Osteocyte (in vitro differentiated cells): Measurements from ENCODE around the gene PLA2R1. TPM values are rescaled to one million over a fixed set of nuclear protein-coding genes. Genes with fewer than 3 reads are reported as not detected.
A peak's percentile ranks its signal among the peaks of the same experiment; 100 is the strongest.

Experiments
- DNase-seq: peaks from one replicate; pipeline ENCODE4 v3.0.0; 2021; ENCODE audit warnings: mixed read lengths; ENCODE audit not compliant: unreplicated experiment; ENCODE audit errors: extremely low spot score
- H3K27ac Mint-ChIP-seq: one replicate; pipeline ENCODE4 v1.8.0; 2021; ENCODE audit warnings: mild to moderate bottlenecking, mixed read lengths; ENCODE audit not compliant: unreplicated experiment
- H3K27me3 Mint-ChIP-seq: one replicate; pipeline ENCODE4 v1.8.0; 2021; ENCODE audit warnings: mixed read lengths; ENCODE audit not compliant: unreplicated experiment
- H3K36me3 Mint-ChIP-seq: one replicate; pipeline ENCODE4 v1.8.0; 2021; ENCODE audit warnings: mixed read lengths; ENCODE audit not compliant: unreplicated experiment
- H3K4me1 Mint-ChIP-seq: one replicate; pipeline ENCODE4 v1.8.0; 2021; ENCODE audit warnings: mixed read lengths; ENCODE audit not compliant: unreplicated experiment
- H3K4me3 Mint-ChIP-seq: one replicate; pipeline ENCODE4 v1.8.0; 2021; ENCODE audit warnings: mild to moderate bottlenecking, moderate library complexity, mixed read lengths; ENCODE audit not compliant: unreplicated experiment
- H3K9me3 Mint-ChIP-seq: one replicate; pipeline ENCODE4 v1.8.0; 2021; ENCODE audit warnings: mixed read lengths; ENCODE audit not compliant: unreplicated experiment
- total RNA-seq: library from RNA; stranded (reverse); gene quantifications from 2 replicates; pipeline ENCODE4 v1.2.1, GENCODE V29; 2021
- TF ChIP-seq, protein P1 (sequence below): fragments of 200-600 bp; sonication (generic); IDR thresholded peaks from 2 replicates; pipeline ENCODE4 v1.5.0; 2021; ENCODE audit warnings: antibody characterized with exemption, mild to moderate bottlenecking, moderate library complexity

The PLA2R1 gene
- total RNA-seq, 1 donor from 2014 or later: 78.9 TPM

DNA sequence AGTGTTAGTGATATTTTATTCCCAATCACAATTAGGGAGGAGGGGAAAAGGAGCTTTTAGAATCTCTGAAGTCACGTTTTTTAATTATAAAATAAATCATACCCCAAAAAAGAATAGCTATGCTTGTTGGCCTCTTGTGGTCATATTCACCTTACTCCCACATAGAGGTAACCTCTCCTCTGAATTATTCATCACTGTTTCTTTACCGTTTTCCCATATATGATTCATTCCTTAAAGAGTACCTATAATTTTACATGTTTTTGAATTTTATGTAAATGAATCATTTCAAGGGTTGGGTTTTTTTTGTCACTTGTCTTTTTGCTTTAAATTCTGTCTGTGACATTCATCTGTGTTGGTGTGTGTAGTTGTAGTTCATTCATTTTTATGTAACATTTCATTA lies 153.8 kb downstream of the PLA2R1 start:
- peaks cover 6% of the 10 kb centered on the region for H3K4me1 Mint-ChIP-seq
- H3K27ac Mint-ChIP-seq: no peak overlapping the region
- H3K9me3 Mint-ChIP-seq: no peaks in the 10 kb centered on the region
- no peaks in the 10 kb centered on the region for H3K36me3 Mint-ChIP-seq
- TF ChIP-seq, protein P1, sequence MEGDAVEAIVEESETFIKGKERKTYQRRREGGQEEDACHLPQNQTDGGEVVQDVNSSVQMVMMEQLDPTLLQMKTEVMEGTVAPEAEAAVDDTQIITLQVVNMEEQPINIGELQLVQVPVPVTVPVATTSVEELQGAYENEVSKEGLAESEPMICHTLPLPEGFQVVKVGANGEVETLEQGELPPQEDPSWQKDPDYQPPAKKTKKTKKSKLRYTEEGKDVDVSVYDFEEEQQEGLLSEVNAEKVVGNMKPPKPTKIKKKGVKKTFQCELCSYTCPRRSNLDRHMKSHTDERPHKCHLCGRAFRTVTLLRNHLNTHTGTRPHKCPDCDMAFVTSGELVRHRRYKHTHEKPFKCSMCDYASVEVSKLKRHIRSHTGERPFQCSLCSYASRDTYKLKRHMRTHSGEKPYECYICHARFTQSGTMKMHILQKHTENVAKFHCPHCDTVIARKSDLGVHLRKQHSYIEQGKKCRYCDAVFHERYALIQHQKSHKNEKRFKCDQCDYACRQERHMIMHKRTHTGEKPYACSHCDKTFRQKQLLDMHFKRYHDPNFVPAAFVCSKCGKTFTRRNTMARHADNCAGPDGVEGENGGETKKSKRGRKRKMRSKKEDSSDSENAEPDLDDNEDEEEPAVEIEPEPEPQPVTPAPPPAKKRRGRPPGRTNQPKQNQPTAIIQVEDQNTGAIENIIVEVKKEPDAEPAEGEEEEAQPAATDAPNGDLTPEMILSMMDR: no peak
- H3K4me3 Mint-ChIP-seq: no peak overlapping the region
- no peak for DNase-seq
- peaks cover 5% of the 10 kb centered on the region for H3K27me3 Mint-ChIP-seq

DNA sequence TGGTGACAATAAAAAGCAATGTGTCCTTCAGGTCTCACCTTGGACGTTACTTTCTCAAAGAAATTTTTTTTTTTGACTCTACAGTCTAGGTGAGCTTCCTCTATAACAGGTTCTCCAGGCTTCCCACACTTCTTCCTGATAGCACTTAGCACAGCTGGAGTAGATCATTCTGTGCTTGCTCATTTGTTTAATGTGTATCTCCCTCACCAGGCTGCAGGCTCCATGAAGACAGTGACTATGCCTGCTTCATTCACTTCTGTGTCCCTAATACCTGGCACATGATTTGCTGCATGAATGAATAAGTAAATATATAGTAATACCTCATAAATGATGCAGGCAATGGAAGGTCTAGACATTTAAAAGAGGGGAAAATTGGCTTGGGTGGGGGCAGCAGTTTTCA lies 154.5 kb downstream of the PLA2R1 start:
- no peak overlapping the region for H3K27ac Mint-ChIP-seq

DNA sequence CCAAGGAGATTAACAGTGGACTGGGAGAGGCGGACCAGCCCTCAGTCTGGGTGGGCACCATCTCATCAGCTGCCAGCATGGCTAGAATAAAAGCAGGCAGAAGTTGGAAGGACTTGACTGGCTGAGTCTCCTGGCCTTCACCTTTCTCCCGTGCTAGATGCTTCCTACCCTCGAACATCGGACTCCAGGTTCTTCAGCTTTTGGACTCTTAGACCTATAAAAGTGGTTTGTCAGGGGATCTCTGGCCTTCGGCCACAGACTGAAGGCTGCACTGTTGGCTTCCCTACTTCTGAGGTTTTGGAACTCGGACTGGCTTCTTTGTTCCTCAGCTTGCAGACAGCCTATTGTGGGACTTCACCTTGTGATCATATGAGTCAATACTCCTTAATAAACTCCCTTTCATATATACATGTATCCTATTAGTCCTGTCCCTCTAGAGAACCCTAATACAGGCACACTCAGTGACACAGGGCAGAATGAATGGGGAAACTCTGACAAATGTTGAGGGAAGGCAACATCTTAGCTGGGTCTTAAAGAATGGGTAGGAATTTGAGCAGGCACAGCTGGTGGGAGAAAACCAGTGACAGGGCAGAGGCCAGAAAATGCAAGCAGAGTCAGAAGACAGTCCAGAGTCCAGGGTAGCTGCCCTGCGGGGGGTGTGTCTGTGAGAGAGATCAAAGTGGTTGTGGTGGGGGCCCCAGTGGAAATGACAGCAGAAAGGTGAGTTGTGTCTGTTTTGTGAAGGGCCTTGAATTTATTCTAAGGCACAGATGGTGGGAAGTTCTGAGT lies 156.3 kb downstream of the PLA2R1 start:
- TF ChIP-seq, protein P1: no peak
- no peaks in the 10 kb centered on the region for H3K36me3 Mint-ChIP-seq
- no peak overlapping the region for H3K27ac Mint-ChIP-seq
- H3K27me3 Mint-ChIP-seq: peaks cover 8% of the 10 kb centered on the region
- H3K4me3 Mint-ChIP-seq: no peak overlapping the region
- peaks cover 17% of the 10 kb centered on the region for H3K4me1 Mint-ChIP-seq
- H3K9me3 Mint-ChIP-seq: no peaks in the 10 kb centered on the region
- DNase-seq: no peak

More for the DNA sequence above, 154.5 kb downstream of the PLA2R1 start:
- peaks cover 5% of the 10 kb centered on the region for H3K27me3 Mint-ChIP-seq
- DNase-seq: no peak
- H3K4me1 Mint-ChIP-seq: peaks cover 13% of the 10 kb centered on the region
- H3K36me3 Mint-ChIP-seq: no peaks in the 10 kb centered on the region
- H3K4me3 Mint-ChIP-seq: no peak overlapping the region
- H3K9me3 Mint-ChIP-seq: no peaks in the 10 kb centered on the region
- TF ChIP-seq, protein P1: no peak

DNA sequence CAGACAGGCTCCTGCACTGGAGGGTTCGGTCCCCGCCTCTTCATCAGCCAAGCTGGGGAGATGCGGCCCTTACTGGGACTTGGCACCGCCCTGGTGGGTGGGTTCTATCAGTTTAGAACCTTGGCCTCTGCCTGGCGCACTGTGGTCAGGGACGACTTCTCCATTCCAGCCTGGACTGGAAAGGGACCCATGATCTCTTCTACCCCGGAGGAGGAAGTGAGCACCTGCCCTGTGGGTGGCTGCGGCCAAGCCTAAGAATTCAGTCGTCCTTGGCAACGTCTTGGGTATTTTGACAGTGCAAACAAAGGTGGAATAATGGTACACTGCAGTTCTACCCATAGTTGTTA lies 157.5 kb downstream of the PLA2R1 start:
- H3K27me3 Mint-ChIP-seq: peaks cover 10% of the 10 kb centered on the region
- no peak overlapping the region for H3K27ac Mint-ChIP-seq
- no peak overlapping the region for H3K4me3 Mint-ChIP-seq
- TF ChIP-seq, protein P1: no peak
- H3K36me3 Mint-ChIP-seq: no peaks in the 10 kb centered on the region
- DNase-seq: no peak
- peaks cover 17% of the 10 kb centered on the region for H3K4me1 Mint-ChIP-seq
- no peaks in the 10 kb centered on the region for H3K9me3 Mint-ChIP-seq

DNA sequence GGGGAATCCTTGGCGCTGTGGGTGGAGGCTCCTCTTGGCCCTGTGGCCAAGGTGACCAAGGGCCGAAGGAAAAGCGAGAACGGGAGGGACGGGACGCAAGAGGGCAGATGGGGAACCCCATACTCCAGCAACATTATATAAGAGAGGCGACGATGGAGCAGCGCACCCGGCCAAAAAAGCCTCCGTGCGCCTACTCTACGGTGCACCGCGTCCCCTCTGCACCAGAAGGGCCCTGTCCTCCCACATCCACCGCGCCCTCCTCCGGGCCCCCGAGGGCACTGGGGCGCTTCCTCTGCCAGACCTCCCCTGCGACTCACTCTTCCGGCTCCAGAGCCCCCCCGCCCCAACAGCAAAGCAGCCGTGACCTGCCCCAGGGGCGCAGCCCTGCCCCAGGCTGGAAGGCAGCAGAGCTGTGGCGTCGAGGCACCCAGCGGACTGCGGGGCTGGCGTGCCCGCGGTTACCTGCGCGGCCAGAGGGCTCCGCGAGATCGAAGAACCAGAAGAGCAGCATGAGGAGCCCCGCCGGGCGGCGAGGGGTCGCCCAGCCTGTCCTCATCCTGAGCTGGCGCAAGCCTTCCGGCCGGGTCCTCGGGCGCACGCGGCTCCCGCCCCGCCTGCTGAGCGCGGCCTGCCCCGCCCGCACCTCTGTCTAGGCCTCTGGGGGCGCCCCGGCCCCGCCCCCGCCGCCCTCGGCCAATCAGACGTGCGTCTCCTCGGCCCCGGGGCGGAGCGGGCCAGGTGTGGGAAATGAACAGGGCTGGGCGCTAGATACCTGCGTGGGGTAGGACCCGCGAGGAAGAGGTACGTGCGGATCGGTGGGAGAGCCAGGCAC lies 158.1 kb downstream of the PLA2R1 start, which contains the start of gene LY75:
LY75 (minus strand) TSS at position 630 of the 832 bp plus-strand sequence.
- H3K4me3 Mint-ChIP-seq: peak within 1 kb of the TSS; percentile 30
- TF ChIP-seq, protein P1: no peak
- no peaks in the 10 kb centered on the region for H3K36me3 Mint-ChIP-seq
- no peak within 1 kb of the TSS for H3K27ac Mint-ChIP-seq
- H3K9me3 Mint-ChIP-seq: no peaks in the 10 kb centered on the region
- DNase-seq: peak; percentile 84
- H3K4me1 Mint-ChIP-seq: peaks cover 17% of the 10 kb centered on the region
- H3K27me3 Mint-ChIP-seq: peaks cover 12% of the 10 kb centered on the region
